Umbilical cord (tissue), 2 donors: Measurements from ENCODE around the gene CCL21. TPM values are rescaled to one million over a fixed set of nuclear protein-coding genes. Genes with fewer than 3 reads are reported as not detected.

Source experiments
- DNase-seq: peaks from one replicate; pipeline ENCODE4 v3.0.0-alpha.2; 2015; ENCODE audit warnings: low spot score
- total RNA-seq: library from RNA; depleted of rRNA; stranded (reverse); fragments of >200 nt; gene quantifications from one replicate; pipeline ENCODE4 v1.2.3, GENCODE V29; 2014; ENCODE audit warnings: low replicate concordance; ENCODE audit not compliant: insufficient read depth

The CCL21 gene
- total RNA-seq, 1 donor from 2014 or later: not detected

DNA sequence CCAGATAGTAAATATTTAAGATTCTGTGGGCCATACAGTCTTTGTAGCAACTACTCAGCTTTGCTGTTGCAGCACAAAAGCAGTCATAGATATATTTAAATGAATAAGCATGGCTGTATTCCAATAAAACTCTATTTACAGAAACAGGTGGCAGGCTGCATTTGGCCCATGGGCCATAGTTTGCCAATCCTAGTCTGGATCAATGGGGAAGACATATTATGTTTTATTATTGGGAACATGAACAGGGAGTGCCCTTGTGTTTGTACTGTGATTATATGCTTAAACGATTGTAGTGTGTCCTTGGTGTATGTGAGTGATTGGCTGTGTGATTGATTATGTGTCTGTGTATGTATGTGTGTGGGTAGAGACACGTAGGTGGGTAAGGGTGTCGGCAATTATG lies 35.5 kb downstream of the CCL21 start:
- no peak for DNase-seq

DNA sequence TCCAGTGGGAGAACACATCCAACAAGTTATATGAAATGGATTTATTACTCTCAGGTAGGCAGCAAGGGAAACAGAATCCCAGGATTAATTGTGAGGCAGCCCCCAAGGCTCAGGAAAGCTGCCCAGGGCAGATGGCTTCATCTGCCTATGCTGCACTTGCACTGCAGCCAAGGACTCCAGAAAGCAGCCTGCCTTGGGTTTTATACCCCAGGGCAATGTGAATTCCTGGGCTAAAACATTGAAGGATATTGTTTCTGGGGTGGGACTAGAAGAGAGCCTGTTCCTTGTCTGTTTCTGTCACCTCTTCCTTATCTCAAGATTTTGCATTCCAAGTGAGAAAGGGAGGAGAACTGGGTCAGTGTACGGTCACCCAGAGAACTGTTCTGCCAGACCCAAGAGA lies 38.6 kb downstream of the CCL21 start:
- DNase-seq: no peak

GRCh38 chr9:34669809-34670562 lies 40.0 kb downstream of the CCL21 start:
- DNase-seq: no peak

DNA sequence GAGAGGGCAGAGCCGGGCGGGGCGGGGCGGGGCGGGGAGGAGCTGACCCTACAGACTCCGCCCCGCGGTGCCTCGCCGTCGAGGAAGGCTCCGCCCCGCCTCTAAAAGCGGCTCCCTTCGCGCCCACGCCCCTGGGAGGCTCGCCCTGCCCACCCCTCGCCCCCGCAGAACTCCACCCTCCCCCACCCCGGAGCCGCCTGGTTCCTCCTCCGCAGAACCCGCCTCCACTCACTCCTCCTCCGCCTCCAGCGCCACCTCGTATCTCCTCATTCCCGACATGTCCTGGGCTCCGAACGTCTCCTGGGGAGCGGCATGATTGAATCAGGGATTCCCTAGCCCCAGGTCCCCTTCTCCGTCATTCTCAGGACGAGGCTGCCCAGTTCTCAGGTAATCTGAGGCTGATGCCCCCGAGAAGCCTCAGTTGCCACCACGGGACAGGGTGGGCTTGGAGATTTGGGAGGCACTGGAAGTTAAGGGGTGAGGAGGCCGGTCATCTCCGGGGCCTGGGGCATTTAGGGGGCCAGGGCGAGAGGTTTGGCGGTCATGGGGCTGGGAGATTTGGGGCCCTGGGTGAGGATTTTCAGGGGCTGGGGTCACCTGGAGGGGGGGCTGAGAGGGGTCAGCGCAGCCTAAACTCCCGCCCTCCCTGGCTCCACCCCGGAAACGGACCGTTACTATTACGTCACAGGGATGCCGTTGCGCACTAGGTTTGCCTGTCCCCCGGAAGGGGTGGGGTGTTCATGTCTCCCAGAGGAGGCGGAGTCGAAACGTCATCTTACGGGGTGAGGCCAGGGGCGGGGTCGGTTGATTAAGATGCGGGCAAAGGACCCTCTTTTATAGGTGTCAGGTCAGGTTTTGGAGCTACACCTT lies 44.3 kb downstream of the CCL21 start:
- DNase-seq: peak; percentile 97

DNA sequence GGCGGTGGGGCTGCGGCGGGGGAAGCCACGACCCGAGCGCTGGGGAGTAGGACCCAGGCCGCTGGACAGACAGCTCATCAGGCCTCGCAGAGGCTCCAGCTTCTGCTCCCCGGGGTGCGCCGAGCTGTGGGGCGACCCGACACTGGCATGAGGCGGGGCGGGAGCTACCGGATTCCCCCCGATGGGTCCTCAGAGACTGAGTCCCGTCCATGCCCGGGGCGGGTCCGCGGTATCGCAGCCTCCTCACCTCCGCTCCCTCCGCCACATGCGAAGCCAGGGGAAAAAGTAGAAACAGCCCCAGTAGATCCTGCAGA lies 44.9 kb downstream of the CCL21 start:
- no peak for DNase-seq

DNA sequence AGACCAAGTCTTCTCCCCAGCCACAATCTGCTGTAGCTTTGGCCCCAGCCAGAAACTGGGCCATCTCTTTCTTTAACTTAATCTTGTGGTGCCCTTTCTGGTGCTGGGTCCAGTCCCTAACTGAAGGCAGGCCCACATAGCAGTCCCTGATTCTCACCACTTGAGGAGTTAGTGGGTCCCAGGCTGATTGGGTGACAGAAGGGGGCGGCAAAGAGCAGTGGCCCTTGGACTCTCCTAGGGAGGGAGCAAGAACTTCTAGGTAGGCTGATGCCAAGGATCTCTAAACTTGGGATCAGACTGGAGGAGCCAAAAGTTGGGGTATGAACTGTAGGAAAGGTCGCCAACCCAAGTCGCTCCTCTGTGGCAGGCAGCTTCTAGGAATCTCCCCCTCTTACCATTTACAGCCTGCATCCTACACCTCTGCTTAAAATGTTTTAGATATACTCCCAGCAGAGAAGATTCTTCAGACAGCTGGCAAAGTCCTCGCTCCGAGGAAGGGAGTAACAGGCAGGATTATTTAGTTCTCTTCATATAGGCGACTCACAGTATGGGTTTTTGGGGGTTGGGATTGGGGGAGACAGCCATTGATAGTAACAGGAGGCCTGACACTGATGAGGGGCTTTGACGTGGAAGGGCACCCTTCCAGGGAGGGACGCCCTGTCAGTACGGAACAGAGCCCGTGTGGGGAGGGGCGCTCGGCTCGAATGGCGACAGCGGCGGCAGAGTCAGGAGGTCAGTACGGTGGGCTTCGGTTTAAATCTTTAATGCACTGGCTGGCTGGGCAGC lies 45.5 kb downstream of the CCL21 start:
- DNase-seq: peak; percentile 74

GRCh38 chr9:34663303-34663605 lies 46.7 kb downstream of the CCL21 start:
- DNase-seq: peak; percentile 34

GRCh38 chr9:34662526-34663302 lies 47.2 kb downstream of the CCL21 start, which contains the start of gene CCL27:
CCL27 (minus strand) TSS chr9:34662657; CDS start chr9:34662633, 24 bp downstream.
- no peak for DNase-seq

DNA sequence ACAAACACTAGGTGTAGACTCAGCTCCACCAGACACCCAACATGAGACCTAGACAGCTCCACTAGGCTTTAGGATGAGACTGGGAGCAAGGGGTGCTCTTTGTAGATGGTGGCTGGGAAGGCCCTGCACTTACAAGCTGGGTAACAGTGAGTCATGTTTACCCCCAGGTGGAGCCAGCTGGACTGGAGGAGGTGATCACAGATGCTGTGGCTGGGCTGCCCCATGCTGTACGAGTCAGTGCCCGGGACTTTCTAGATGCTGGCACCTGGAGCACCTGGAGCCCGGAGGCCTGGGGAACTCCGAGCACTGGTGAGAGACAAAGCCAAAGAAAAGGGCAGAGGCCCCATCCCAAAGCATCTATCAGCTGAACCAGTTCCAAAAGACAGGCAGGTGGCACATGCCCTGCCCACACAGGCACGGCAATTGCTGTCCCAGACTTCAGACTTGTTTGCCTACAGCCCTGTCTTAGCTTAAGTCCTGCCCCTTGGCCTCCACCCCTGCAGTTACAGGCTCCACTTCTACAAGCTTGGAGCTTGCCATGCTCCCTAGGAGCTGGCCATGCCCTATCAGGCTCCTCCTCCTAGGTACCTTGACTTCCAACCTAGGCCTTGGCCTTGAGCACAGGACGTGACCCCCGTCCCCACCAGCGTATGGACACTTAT lies 50.2 kb downstream of the CCL21 start:
- DNase-seq: no peak

Other genes with a start within 250 kb of the CCL21 start
- not detected for gene ENHO, start 187.1 kb downstream of the CCL21 start, total RNA-seq
- not detected for gene CNTFR, start 120.4 kb downstream of the CCL21 start, total RNA-seq
- 12.5 TPM for gene RPP25L, start 98.0 kb downstream of the CCL21 start, total RNA-seq
- 108 TPM for gene DCTN3, start 89.6 kb downstream of the CCL21 start, total RNA-seq
- gene ARID3C, start 81.1 kb downstream of the CCL21 start, total RNA-seq: not detected
- 35.4 TPM for gene SIGMAR1, start 72.3 kb downstream of the CCL21 start, total RNA-seq
- gene GALT, start 63.5 kb downstream of the CCL21 start, total RNA-seq: 33.9 TPM
- 53.2 TPM for gene IL11RA, start 58.0 kb downstream of the CCL21 start, total RNA-seq
- not detected for gene CCL27, start 47.5 kb downstream of the CCL21 start, total RNA-seq
- not detected for gene CCL19, start 18.9 kb downstream of the CCL21 start, total RNA-seq
- 1.9 TPM for gene PHF24, start 248.1 kb upstream of the CCL21 start, total RNA-seq